GM08714 (cell line): ENCODE results near the gene CLPX.
"Not testable (repeated sequence)": the region's sequence is repeated elsewhere in the genome, so short reads cannot be mapped to it uniquely, and the experiment has no call there.

ENCODE experiments used
- H3K4me3 ChIP-seq: fragments of 200-500 bp; sonication (Bioruptor generic); 2 replicates; pipeline ENCODE4 v1.5.1; 2014; ENCODE audit warnings: mild to moderate bottlenecking, low read length, inconsistent platforms
- ZNF274 ChIP-seq: IDR thresholded peaks from 2 replicates; pipeline ENCODE4 v1.6.1; 2012; ENCODE audit warnings: mild to moderate bottlenecking, low read depth, low read length

Gene CLPX

GRCh38 chr15:65184868-65185717, at the start of gene CLPX:
Gene CLPX, minus strand, starts transcription at chr15:65185342. Its CDS starts 189 bp downstream, at chr15:65185153.
- peak within 1 kb of the TSS; percentile 74 for H3K4me3 ChIP-seq
- no peak for TF ChIP-seq ZNF274

- no peak overlapping the region for H3K4me3 ChIP-seq
- no peak for TF ChIP-seq ZNF274
Observed at GRCh38 chr15:65233696-65234095, 48.6 kb upstream of the CLPX start.

- TF ChIP-seq ZNF274 = no peak
- no peak overlapping the region for H3K4me3 ChIP-seq
Observed at GRCh38 chr15:65232520-65232919, 47.4 kb upstream of the CLPX start.

- no peak overlapping the region for H3K4me3 ChIP-seq
- TF ChIP-seq ZNF274 = no peak
Observed at GRCh38 chr15:65231306-65231705, 46.2 kb upstream of the CLPX start.

- not testable (repeated sequence) for H3K4me3 ChIP-seq
Observed at GRCh38 chr15:65226901-65227300, 41.8 kb upstream of the CLPX start.

- no peak for TF ChIP-seq ZNF274
- no peak overlapping the region for H3K4me3 ChIP-seq
Observed at GRCh38 chr15:65226221-65226620, 41.1 kb upstream of the CLPX start.

- TF ChIP-seq ZNF274 = no peak
- H3K4me3 ChIP-seq = no peak overlapping the region
Observed at GRCh38 chr15:65223996-65224395, 38.9 kb upstream of the CLPX start.

GRCh38 chr15:65222891-65223290, 37.7 kb upstream of the CLPX start:
- TF ChIP-seq ZNF274 = no peak
- no peak overlapping the region for H3K4me3 ChIP-seq

GRCh38 chr15:65221697-65222096, 36.6 kb upstream of the CLPX start:
- TF ChIP-seq ZNF274 = no peak

GRCh38 chr15:65219137-65219536, 34.0 kb upstream of the CLPX start:
- no peak overlapping the region for H3K4me3 ChIP-seq
- TF ChIP-seq ZNF274 = no peak

More at GRCh38 chr15:65221697-65222096, 36.6 kb upstream of the CLPX start:
- no peak overlapping the region for H3K4me3 ChIP-seq

- no peak for TF ChIP-seq ZNF274
- no peak overlapping the region for H3K4me3 ChIP-seq
Observed at GRCh38 chr15:65217526-65218482, 32.7 kb upstream of the CLPX start.

- H3K4me3 ChIP-seq = no peak overlapping the region
- TF ChIP-seq ZNF274 = no peak
Observed at GRCh38 chr15:65215496-65215895, 30.4 kb upstream of the CLPX start.

- no peak overlapping the region for H3K4me3 ChIP-seq
- no peak for TF ChIP-seq ZNF274
Observed at GRCh38 chr15:65214010-65214409, 28.9 kb upstream of the CLPX start.

- TF ChIP-seq ZNF274 = no peak
- no peak overlapping the region for H3K4me3 ChIP-seq
Observed at GRCh38 chr15:65213241-65213640, 28.1 kb upstream of the CLPX start.

- TF ChIP-seq ZNF274 = no peak
Observed at GRCh38 chr15:65212097-65212496, 27.0 kb upstream of the CLPX start.

GRCh38 chr15:65211482-65211982, 26.4 kb upstream of the CLPX start:
- H3K4me3 ChIP-seq = no peak overlapping the region

More at GRCh38 chr15:65212097-65212496, 27.0 kb upstream of the CLPX start:
- H3K4me3 ChIP-seq = no peak overlapping the region

More at GRCh38 chr15:65211482-65211982, 26.4 kb upstream of the CLPX start:
- no peak for TF ChIP-seq ZNF274
